HFF-Myc (cell line): ENCODE results near the gene SRC.

Experiments
- DNase-seq: peaks from one replicate; pipeline ENCODE4 v3.0.0-alpha.2; 2011; ENCODE audit warnings: low read depth; ENCODE audit errors: extremely low read depth
- H3K4me3 ChIP-seq: replicated peaks from 2 replicates; pipeline ENCODE4 v1.5.1; 2011; ENCODE audit warnings: low read depth, mild to moderate bottlenecking, control low read depth, low read length
- CTCF ChIP-seq: IDR thresholded peaks from 2 replicates; pipeline ENCODE4 v1.5.1; 2012; ENCODE audit warnings: mild to moderate bottlenecking, low read depth, low read length, control low read depth; ENCODE audit errors: missing control alignments

Gene SRC

GRCh38 chr20:37423545-37423944 lies 77.6 kb downstream of the SRC start:
- no peak overlapping the region for H3K4me3 ChIP-seq
- DNase-seq, result no peak
- TF ChIP-seq CTCF, result no peak

- DNase-seq, result no peak
- no peak for TF ChIP-seq CTCF
- no peak overlapping the region for H3K4me3 ChIP-seq
Measured at GRCh38 chr20:37424062-37424851, 78.3 kb downstream of the SRC start.

DNA sequence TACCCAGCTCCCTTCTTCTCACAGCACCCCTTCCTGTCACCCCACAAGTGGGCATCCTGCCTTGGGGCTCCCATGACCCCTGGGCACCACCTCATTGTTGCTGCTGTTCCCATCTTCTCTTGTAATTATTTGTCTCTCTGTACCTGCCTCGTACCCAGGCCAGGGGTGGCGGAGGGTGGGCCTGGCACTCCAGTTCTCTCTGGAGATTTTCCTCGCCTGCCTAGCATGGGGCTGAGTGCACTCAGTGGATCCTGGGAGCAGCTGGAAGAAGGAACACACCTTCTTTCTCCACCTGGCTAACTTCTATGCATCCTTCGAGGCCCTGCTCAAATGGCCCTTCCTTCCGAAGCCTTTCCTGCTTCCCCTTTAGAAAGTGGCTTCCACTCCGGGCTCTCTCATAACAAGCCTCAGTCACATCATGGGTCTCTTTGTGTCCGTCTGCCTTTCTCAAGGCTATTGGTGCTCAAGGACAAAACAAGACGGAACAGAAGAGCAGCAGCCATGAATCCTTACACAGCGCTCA lies 79.2 kb downstream of the SRC start:
- TF ChIP-seq CTCF, result no peak
- no peak for DNase-seq
- H3K4me3 ChIP-seq, result no peak overlapping the region

GRCh38 chr20:37426106-37426505 lies 80.2 kb downstream of the SRC start:
- TF ChIP-seq CTCF, result no peak
- no peak for DNase-seq
- no peak overlapping the region for H3K4me3 ChIP-seq

GRCh38 chr20:37426978-37427377 lies 81.0 kb downstream of the SRC start:
- no peak for DNase-seq
- no peak overlapping the region for H3K4me3 ChIP-seq
- TF ChIP-seq CTCF, result no peak

DNA sequence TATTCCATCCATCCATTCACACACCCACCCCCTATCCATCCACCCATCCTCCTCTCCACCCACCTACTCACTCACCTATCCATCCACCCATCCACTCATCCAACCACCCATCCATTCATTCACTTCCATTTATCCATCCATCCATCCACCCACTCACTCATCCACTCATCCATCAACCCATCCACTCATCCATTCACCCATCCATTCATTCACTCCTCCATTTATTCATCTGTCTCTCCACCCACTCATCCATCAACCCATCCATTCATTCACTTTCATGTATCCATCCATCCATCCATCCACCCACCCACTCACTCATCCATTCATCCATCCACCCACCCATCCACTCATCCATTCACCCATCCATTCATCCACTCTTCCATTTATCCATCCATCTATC lies 84.1 kb downstream of the SRC start:
- DNase-seq, result no peak
- TF ChIP-seq CTCF, result no peak
- H3K4me3 ChIP-seq, result no peak overlapping the region
